Muscle layer of duodenum (tissue), 2 donors: ENCODE results near the gene SETX.
A peak's percentile ranks its signal among the peaks of the same experiment; 100 is the strongest.

ENCODE experiments used
- H3K27ac ChIP-seq: one replicate; pipeline ENCODE4 v1.7.0; 2013; ENCODE audit warnings: mild to moderate bottlenecking, low read length
- H3K27me3 ChIP-seq: one replicate; pipeline ENCODE4 v1.7.0; 2013; ENCODE audit warnings: low read depth, mild to moderate bottlenecking, control low read depth, low read length
- H3K36me3 ChIP-seq, 2 donors: one replicate each; pipeline ENCODE4 v1.7.0; 2013; ENCODE audit warnings: low read length in 2 of 2, control low read depth in 1 of 2, mild to moderate bottlenecking in 1 of 2; ENCODE audit not compliant: insufficient read depth in 2 of 2, control insufficient read depth in 1 of 2
- H3K4me1 ChIP-seq, 2 donors: one replicate each; pipeline ENCODE4 v1.7.0; 2013; ENCODE audit warnings: low read length in 2 of 2, mild to moderate bottlenecking in 2 of 2, control low read depth in 1 of 2, moderate library complexity in 1 of 2; ENCODE audit not compliant: insufficient read depth in 2 of 2, control insufficient read depth in 1 of 2
- H3K4me3 ChIP-seq, 2 donors: one replicate each; pipeline ENCODE4 v1.7.0; 2013; ENCODE audit warnings: low read length in 2 of 2, low read depth in 1 of 2, mild to moderate bottlenecking in 1 of 2
- H3K9me3 ChIP-seq, 2 donors: one replicate each; pipeline ENCODE4 v1.7.0; 2013; ENCODE audit warnings: low read length in 2 of 2, control low read depth in 1 of 2, mild to moderate bottlenecking in 1 of 2; ENCODE audit not compliant: control insufficient read depth in 1 of 2
- donor health status: healthy.

The SETX gene

DNA sequence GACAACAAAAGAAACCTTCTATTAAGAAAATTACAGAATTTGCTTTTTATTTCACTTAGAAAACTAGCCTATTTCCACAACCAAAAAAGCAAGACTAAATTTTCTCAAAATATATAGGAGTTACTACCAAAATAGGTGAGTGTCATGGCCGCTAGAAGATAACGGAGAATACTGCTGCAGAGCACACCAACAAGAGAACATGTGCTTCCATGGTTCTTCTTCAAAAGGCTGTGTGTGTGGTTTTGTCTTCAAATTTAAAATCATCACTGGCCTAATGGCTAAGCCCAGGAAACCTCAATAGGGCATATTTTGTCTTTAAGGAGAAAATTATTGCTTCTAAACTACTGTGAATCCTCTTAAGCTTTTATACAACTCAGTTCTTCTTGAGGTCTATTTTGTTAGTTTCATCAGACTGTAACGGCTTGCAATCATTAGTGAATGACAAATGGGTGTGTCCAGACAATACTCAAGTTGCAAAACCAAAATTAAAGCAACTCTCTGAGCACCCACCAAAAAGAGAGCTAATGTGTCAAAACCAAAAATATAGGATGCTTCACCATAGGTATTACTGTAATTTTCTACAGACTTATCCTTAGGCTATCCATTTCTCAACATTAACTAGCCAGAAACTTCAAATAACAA, 3.3 kb downstream of the SETX start:
- Histone ChIP-seq H3K27me3 (no peaks in the 10 kb centered on the region), H3K36me3 (peaks cover 44 to 48% of the 10 kb centered on the region in 2 donors)

GRCh38 chr9:132350861-132351315, 3.9 kb downstream of the SETX start:
- Histone ChIP-seq H3K4me3 (peak overlapping the region; percentile 36 to 54), H3K4me1 (peaks cover 14 to 35% of the 10 kb centered on the region in 2 donors), H3K9me3 (no peaks in the 10 kb centered on the region), H3K27me3 (no peaks in the 10 kb centered on the region), H3K36me3 (peaks cover 51 to 54% of the 10 kb centered on the region in 2 donors), H3K27ac (peak overlapping the region; percentile 46)

More for the DNA sequence above, 3.3 kb downstream of the SETX start:
- no peaks in the 10 kb centered on the region for H3K9me3 ChIP-seq
- peak overlapping the region; percentile 36 to 54 for H3K4me3 ChIP-seq
- H3K27ac ChIP-seq: no peak overlapping the region
- H3K4me1 ChIP-seq: peaks cover 14 to 35% of the 10 kb centered on the region in 2 donors

- no peaks in the 10 kb centered on the region for H3K9me3 ChIP-seq
- no peaks in the 10 kb centered on the region for H3K27me3 ChIP-seq
- H3K27ac ChIP-seq: no peak overlapping the region
- peaks cover 70 to 71% of the 10 kb centered on the region in 2 donors for H3K36me3 ChIP-seq
- H3K4me1 ChIP-seq: peaks cover 11 to 31% of the 10 kb centered on the region in 2 donors
- no peak overlapping the region for H3K4me3 ChIP-seq
Observed at GRCh38 chr9:132348676-132349075, 6.1 kb downstream of the SETX start.

DNA sequence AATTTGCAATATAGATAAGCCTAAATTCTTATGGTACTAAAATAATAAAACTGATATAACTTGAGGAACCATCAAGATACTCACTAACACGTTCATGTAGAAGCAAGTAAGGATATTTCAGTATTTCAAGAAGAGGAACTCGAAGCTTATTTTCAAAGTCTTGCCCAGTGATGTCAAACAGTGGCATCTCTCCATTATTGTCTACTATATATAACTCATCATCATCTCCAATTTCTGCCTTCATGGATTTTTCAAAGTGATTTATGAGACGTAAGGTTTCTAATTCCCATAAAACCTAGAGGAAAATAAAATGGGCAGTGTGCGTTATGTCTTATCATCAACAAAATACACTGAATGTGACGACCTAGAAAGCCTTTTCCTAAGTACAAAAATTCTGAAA, 8.6 kb downstream of the SETX start:
- peaks cover 73% of the 10 kb centered on the region in 2 donors for H3K36me3 ChIP-seq
- H3K27ac ChIP-seq: no peak overlapping the region
- no peak overlapping the region for H3K4me3 ChIP-seq
- H3K9me3 ChIP-seq: no peaks in the 10 kb centered on the region
- H3K4me1 ChIP-seq: peaks cover 0 to 6% of the 10 kb centered on the region in 2 donors
- no peaks in the 10 kb centered on the region for H3K27me3 ChIP-seq

- no peaks in the 10 kb centered on the region for H3K27me3 ChIP-seq
- H3K4me3 ChIP-seq: no peak overlapping the region
- H3K9me3 ChIP-seq: no peaks in the 10 kb centered on the region
- H3K27ac ChIP-seq: no peak overlapping the region
- H3K36me3 ChIP-seq: peaks cover 69 to 83% of the 10 kb centered on the region in 2 donors
- H3K4me1 ChIP-seq: no peaks in the 10 kb centered on the region
Observed at GRCh38 chr9:132341177-132341840, 13.5 kb downstream of the SETX start.

DNA sequence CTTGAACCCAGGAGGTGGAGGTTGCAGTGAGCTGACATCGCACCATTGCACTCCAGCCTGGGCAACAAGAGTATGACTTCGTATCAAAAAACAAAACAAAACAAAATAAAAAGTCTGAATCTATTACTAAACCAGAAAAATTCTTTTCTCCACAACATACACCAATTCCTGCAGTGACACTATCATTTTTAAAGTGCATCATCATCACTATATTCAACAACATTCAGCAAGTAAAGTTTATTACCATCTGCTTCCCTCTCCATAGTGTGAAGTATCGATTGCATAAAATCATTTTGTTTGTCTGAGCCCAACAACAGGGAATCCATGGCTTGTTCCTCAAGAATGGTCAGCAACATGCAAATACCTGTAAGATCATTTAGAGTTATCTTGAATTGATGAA, 20.4 kb downstream of the SETX start:
- Histone ChIP-seq H3K9me3 (no peaks in the 10 kb centered on the region), H3K36me3 (peaks cover 68 to 82% of the 10 kb centered on the region in 2 donors), H3K27me3 (no peaks in the 10 kb centered on the region), H3K4me1 (no peaks in the 10 kb centered on the region), H3K4me3 (no peak overlapping the region), H3K27ac (no peak overlapping the region)

DNA sequence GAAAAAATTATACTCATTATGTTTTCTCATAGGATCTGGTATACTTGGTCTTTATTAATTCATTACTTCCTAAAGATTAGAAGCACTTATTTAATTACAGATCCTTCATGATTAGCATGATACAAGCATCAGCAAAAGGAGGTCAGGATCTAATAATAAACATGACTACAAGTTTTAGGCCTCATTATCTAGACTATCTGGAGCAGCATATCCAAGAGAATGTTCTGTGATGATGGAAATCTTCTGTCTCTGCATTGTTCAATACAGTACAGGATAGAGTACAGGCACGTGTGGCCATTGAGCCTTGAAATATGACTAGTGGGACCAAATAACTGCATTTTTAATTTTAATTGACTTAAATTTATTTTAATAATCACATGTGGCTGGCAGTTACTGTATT, 21.2 kb downstream of the SETX start:
- H3K4me1 ChIP-seq: no peaks in the 10 kb centered on the region
- no peaks in the 10 kb centered on the region for H3K27me3 ChIP-seq
- peaks cover 71 to 82% of the 10 kb centered on the region in 2 donors for H3K36me3 ChIP-seq
- H3K9me3 ChIP-seq: no peaks in the 10 kb centered on the region
- no peak overlapping the region for H3K4me3 ChIP-seq
- no peak overlapping the region for H3K27ac ChIP-seq

GRCh38 chr9:132328580-132328979, 26.2 kb downstream of the SETX start:
- Histone ChIP-seq H3K36me3 (peaks cover 62 to 66% of the 10 kb centered on the region in 2 donors), H3K9me3 (no peaks in the 10 kb centered on the region)

GRCh38 chr9:132327537-132327936, 27.2 kb downstream of the SETX start:
- Histone ChIP-seq H3K4me1 (no peaks in the 10 kb centered on the region), H3K9me3 (no peaks in the 10 kb centered on the region), H3K27me3 (no peaks in the 10 kb centered on the region), H3K4me3 (no peak overlapping the region), H3K27ac (no peak overlapping the region), H3K36me3 (peaks cover 58 to 60% of the 10 kb centered on the region in 2 donors)

More at GRCh38 chr9:132328580-132328979, 26.2 kb downstream of the SETX start:
- Histone ChIP-seq H3K27me3 (no peaks in the 10 kb centered on the region), H3K27ac (no peak overlapping the region), H3K4me3 (no peak overlapping the region), H3K4me1 (no peaks in the 10 kb centered on the region)

DNA sequence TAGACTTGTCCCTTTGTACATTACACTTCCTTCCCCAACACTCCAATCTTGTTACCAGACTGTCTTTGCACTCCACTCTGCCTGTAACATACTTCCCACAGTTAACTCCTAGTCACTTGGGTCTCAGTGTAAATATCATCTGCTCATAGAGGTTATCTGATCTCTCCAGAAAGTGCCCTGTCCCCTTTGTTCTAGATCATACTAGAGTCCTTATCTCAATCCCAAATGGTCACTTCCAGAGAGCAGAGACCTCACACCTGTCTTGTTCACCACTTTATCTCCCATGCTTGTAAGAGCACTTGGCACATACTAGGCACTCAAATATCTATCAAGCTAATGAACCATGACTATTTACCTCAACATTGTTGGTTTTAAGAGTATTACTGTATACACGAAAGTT, 30.4 kb downstream of the SETX start:
- H3K27me3 ChIP-seq: no peaks in the 10 kb centered on the region
- peaks cover 0 to 6% of the 10 kb centered on the region in 2 donors for H3K4me1 ChIP-seq
- H3K27ac ChIP-seq: no peak overlapping the region
- H3K9me3 ChIP-seq: no peaks in the 10 kb centered on the region
- peaks cover 32 to 45% of the 10 kb centered on the region in 2 donors for H3K36me3 ChIP-seq
- H3K4me3 ChIP-seq: no peak overlapping the region

- Histone ChIP-seq H3K27me3 (no peaks in the 10 kb centered on the region), H3K27ac (no peak overlapping the region), H3K4me1 (peaks cover 0 to 8% of the 10 kb centered on the region in 2 donors), H3K4me3 (no peak overlapping the region), H3K9me3 (no peaks in the 10 kb centered on the region), H3K36me3 (peaks cover 31 to 34% of the 10 kb centered on the region in 2 donors)
Observed at GRCh38 chr9:132319421-132320110, 35.2 kb downstream of the SETX start.
